HG03575 (cell line): ENCODE measurements around the gene MCM8.

ENCODE experiments used
- ATAC-seq: cut with Tn5 transposase; IDR thresholded peaks from one replicate; pipeline ENCODE4 v1.9.1; 2021; ENCODE audit not compliant: unreplicated experiment, insufficient number of reproducible peaks, low FRiP score; ENCODE audit errors: extremely low read depth

The MCM8 gene

DNA sequence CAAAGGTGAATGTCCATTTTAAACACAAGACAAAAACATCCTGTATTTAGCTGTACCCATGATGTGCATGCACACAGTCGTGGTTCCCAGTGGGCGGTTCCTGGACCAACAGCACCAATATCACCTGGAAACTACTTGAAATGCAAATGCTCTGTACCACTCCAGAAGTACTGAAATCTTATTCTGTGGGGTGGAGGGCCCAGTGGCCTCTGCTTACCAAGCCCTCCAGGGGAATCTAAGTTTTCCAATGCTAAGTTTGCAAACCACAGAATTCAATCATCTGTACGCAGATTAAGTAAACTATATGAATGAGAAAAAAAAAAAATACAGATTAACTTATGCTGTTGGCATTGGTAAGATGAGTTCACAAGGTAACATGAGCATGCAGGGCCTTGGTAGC lies 14.2 kb upstream of the MCM8 start:
- no peak for ATAC-seq

DNA sequence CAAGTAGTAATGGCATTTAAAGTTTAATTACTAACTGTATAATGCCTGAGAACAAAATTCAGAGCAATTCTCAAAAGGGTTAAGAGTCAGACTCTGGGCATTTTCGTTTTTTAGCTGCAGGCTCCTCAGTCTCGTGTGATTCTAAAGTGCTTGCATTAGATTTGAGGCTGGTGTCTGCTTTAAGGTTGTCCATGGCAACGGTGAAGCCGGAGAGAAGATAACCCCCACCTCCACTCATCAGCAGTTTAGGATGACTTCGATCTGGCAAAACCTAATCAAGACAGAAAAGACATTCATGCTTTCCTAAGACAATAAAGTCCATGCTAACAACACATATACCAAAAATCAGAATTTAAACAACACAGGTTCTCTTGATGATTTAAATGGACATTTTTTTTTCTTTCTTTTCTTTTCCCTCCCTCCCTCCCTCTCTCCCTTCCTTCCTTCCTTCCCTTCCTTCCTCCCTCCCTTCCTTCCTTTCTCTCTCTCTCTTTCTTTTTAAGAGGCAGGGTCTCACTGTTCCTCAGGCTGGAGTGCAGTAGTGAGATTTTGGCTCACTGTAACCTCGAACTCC lies 11.9 kb upstream of the MCM8 start:
- ATAC-seq, result no peak

DNA sequence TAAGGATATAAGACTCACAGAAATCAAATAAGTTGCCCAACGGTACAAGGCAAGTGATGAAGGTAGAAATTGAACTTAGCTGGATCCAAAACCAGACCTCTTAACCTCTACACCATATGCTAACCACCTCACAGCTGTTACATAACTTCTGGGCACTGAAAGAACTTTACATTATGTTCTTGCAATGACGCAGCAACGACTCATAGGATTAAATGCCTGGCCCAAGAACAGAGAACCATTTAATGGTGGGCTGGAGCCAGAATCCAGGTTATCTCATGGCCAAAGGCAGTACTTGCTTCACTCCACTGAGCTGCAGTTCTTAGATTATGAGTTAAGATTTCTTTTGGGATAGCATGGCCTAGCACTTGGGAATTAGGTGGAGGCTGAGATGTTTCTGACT lies 4.5 kb upstream of the MCM8 start:
- ATAC-seq, result no peak

DNA sequence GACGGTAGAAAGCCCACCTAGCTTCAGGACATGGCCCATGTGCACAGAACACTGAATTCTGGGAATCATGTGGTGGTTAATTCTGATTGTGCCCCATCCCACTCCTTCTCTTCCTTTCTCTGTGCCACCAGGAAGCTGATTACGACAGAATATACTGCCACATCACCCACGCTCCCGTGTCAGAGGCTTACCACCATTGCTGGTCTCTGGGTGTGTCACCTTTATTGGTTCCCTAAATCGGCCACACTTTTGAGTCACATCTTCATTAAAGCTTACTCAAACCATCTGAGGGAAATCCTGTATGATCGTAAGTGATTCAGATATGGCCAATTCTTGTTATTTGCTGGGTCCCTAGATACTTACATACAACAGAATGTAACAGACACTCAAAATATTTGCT lies 3.2 kb upstream of the MCM8 start:
- ATAC-seq, result no peak

DNA sequence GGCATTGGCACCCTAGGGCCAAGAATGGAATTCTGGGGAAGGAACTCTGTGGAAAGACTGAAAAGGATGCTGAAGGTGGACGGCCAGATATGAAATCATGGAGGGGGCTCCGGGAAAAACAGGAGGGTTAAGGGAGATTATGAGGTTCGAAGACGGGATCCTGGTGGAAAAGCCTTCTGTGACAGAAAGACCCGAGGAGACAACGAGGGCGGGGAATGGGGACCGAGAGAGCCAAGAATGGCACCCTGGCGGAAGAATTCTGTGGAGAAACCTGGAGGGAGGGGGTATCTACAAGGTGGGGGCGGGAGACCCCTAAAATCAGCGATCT lies 545 bp upstream of the MCM8 start:
- no peak for ATAC-seq

DNA sequence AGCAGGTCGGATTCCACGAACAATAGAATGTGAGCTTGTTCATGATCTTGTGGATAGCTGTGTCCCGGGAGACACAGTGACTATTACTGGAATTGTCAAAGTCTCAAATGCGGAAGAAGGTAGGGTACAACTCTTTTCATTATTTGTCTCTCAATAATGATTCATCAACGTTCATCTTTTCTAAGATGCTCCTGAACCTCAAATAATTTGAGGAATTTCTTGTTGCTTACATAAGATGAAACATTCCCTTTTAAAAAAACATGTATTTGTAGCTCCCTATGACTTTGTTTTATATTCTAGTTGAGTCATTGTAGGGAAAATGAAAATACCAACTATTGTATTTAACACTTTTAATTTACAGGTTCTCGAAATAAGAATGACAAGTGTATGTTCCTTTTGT lies 17.0 kb downstream of the MCM8 start:
- ATAC-seq, result no peak

DNA sequence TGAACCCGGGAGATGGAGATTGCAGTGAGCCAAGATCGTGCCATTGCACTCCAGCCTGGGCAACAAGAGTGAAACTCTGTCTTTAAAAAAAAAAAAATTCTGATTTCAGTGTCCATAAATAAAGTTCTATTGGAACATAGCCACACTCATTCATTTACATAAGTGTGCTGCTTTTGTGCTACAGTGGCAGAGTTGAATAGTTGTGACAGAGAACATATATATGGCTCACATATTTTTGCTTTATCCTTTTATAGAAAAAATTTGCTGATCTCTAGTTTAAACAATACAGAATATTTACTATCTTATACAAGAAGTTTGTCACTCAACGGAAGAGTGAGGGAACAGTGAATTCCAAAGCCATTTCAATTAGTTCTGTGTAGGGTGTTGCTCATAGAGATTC lies 18.0 kb downstream of the MCM8 start:
- ATAC-seq, result no peak

DNA sequence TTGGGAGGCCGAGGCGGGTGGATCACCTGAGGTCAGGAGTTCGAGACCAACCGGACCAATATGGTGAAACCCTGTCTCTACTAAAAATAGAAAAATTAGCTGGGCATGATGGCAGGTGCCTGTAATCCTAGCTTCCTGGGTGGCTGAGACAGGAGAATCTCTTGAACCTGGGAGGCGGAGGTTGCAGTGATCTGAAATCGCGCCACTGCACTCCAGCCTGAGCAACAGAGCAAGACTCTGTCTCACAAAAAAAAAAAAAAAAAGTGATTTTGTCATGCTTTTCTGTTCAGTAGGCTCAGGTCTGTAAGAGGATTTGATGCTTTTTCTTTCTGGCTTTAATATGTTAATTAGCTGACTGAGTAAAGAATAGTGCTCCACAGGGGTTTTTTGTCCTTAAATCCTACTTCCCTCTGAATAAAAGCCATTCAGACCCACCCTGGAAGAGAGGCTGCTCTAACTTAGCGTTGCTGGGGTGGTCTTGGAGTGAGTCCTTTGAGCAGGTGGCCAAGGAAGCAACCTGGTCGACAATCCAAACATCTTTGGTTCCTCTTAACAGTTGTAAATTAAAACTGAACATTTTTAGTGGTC lies 19.0 kb downstream of the MCM8 start:
- ATAC-seq, result no peak

DNA sequence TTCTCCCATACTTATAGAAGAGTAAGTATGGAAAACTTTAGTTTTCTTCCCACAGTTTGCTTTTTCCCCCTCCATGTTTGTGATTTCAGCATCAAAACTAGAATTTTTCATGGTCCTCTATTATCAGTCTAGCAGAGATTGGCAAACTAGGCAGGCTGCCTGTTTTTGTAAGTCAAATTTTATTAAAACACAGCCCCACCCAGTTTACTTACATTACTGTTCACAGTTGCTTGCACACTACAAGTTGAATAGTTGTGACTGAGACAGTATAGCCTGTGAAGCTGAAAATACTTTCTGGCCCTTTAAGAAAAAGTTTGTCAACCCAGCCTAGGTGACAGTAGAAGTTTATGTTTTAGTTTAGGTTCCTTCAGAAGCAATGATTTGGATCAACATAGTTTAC lies 19.5 kb downstream of the MCM8 start:
- ATAC-seq, result no peak

DNA sequence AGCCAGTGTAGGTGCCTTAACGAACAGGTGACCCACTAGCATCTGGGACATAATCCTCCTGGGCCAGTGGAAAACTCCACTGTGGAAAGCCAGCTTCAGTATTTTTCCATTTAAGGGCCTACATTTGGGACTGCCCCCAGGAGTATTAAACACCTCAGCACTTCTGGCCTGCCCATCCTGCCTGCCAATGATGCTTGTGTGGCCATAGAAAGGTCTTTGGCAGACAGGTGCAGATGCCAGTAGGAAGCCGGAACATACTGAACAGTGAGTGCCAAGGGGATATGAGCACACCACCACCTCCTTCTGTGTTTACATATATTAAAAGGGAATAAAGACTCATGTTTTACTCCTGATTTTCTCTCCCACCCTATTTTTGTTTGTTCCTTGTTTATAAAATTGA lies 19.9 kb downstream of the MCM8 start:
- ATAC-seq, result no peak

DNA sequence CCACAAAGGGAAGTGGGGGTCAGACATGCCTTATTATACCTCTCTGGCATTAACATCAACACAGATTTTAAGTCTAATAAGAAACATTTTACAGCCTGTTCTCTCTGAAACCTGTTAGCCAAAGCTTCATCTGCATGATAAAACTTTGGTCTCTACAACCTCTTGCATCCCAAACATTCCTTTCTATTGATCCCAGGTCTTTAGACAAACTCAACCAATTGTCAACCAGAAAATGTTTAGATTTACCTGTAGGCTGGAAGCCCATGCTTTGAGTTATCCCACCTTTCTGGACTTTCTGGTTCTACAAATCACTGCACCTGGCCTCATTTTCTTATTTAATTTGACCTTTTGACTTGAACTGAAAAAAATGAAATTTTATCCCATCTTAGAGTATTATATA lies 20.8 kb downstream of the MCM8 start:
- no peak for ATAC-seq

DNA sequence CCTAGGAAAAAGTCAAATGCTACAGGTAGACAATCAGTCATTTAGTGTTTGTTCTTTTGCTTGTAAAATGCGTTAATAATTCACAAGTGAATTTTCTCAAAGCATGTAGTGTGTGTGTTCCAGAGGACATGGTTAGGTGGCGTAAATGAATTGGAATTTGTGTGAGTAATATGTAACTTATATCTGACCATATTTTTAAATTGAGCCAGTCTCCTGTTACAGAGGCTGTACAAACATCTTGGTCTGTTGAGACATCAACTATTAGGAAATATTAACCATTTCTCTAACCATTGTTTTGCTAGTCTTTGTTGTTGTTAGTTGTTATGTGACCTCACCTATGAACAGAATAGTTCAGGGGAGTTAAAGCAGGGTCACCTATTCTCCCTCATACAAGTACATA lies 22.7 kb downstream of the MCM8 start:
- no peak for ATAC-seq

DNA sequence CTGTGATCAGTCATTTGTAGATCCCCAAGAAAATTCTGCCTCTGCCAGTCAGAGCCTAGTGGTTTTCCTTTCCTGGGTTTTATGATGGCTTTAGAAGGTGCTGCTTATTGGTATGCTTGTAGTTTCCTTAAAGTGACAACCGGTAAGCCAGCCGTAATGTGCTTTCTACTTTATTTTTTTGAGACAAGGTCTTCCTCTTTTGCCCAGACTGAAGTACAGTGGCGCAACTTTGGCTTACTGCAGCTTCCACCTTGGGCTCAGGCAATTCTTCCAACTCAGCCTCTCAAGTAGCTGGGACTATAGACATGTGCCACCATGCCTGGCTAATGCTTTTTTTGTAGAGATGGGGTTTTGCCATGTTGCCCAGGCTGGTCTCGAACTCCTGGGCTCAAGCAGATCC lies 23.5 kb downstream of the MCM8 start:
- no peak for ATAC-seq

DNA sequence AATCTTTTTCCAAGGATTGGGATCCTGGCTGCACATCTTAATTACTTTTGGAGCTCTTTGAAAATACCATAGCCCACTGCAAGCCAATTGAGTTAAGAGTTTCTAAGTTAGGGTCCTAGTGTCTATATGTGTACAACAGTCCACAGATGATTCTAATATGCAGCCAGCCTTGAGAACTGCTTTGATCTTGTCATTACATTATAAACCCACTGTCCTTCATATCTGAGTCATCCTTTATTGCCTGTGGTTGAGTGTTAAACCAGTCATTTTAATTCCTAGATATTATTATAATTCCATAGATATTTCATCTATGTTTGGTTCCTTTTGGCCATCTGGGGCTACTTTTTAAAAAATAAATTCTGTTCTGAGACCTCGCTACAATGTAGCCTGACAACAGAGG lies 24.1 kb downstream of the MCM8 start:
- no peak for ATAC-seq

DNA sequence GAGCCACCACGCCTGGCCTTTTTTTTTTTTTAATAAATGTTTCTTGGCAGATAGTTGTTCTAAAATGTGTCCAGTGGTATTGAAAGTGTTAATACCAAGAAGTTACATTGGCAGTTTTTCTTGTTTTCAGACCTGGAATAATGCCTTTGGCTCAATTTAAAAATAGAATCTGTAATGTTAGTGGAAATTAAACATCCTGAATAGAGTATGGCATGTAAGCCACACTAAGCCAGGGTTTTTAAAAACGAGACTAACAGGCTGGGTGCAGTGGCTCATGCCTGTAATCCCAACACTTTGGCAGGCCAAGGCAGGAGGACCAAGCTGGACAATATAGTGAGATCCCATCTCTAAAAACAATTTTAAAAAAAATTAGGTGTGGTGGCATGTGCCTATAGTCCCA lies 25.3 kb downstream of the MCM8 start:
- no peak for ATAC-seq

DNA sequence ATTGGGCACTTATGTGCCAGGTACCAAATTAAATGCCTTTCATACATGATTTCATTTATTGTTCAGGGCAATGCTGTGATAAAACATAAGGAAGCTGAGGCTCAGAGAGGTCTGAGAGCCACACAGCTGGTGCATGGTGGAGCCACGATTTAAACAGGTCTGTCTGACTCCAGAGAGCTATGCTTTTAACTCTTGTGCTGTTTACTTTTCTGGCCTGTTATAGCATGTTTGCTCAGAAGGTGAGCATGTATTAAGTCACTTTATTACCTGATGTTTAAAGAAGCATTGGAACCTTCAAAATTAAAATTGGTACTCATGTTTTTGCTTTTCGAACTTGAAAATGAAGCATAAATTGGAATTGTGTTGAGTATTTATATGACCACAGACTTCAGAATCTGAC lies 26.8 kb downstream of the MCM8 start:
- ATAC-seq, result no peak

DNA sequence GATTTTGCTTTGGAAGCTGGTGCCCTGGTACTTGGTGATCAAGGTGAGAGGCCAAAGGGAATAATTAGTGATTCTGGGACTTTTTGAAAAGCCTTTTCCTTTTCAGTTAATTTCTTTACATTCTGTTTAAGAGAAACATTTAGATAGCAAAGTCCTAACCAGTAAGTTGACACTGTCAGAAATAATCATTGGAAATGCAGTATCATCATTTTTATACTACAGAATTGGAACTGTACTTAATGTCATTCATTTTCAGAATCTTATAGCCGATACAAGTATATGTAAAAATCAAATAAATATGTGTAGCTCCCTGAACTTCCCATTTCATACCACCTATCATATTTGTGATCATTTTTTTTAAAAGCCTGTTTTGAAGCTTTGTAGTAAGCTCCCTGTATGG lies 27.5 kb downstream of the MCM8 start:
- no peak for ATAC-seq

DNA sequence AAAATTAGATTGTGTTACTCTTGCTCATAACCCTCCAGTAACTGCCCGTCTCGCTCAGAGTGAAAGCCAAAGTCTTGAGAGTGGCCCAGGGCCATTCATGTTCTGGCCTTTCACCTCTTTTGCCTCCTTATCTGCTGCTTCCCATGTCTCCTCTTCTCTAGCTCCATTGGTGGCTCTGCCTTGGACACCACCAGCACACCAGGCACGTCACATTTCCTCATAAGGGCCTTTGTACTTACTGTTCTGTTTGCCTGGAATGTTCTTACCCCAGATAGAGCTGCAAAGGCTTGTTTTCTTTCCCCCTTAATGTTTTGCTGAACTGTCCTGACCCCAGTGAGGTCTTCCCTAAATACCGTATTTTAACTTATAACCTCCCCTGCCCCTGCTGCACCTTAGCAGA lies 29.3 kb downstream of the MCM8 start:
- no peak for ATAC-seq

DNA sequence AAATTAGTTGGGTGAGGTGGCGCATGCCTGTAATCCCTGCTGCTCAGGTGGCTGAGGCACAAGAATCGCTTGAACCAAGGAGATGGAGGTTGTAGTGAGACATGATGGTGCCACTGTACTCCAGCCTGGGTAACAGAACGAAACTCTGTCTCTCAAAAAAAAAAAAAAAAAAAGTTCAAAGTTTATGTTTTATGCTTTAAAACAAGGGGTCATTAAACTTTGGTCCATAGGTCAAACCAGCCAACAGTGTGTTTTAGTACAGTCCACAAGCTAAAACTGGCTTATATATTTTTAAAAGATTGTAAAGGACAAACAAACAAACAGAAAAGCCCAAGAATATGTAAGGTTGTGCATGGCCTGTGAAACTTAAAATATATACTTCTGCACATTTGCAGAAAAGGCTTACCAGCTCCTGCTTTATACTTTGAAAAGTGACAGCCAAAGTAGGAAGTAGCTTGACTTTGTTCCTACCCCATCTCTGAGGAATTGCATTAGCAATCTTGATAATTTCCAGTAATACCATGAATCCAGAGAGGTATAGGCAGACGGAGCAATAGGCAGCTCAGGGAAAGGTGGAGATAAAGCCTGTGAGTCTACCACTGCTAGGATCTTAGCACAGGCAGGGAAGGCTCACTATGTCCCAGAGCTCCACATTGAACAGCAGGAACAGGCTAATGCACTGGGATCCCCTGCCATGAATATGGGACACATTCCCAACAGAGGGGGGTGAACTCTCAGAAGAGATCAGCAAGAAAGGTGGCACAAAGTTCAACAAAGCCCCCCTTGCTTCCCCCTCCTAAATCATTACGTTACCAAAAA lies 30.5 kb downstream of the MCM8 start:
- ATAC-seq, result no peak

DNA sequence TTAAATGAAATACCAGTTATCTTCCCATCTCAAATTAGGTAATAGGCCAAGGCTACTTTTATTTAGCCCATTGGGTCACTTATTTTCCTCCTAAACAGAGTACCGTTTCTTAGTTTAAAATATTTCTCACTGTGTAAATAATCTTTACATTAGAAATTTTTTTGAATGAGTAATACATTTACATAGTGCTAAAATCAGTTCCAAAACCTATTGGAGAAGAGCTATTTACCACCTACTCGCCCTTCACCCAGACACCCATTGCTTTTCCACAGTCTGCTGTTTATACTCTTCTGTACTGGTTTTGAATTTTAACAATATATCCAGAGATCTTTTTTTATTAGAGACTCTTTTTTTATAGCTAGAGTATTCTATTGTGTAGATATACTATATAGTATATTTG lies 36.9 kb downstream of the MCM8 start:
- ATAC-seq, result no peak

DNA sequence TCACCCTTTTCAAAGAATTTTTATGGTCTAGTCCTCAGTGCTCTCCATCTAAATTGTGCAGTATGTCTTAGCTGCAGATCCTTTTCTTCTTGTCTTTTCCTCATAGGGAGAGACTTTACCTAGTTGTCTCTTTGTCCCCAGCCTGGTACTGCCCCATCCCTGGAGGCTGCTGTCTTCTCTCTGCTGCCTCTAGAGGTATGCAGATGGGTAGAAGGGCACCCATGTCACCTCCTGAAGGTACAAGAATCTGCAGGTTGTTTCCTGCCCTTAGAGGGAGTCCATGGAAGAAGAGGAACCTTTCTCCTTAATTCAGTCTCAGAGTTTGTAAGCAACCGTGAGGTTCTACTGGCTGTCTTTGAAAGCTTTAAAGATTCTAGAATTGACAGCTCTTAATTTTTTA lies 39.1 kb downstream of the MCM8 start:
- ATAC-seq, result no peak
